ENCODE data around the gene DOCK9. TPM values are rescaled to one million over a fixed set of nuclear protein-coding genes. Genes with fewer than 3 reads are reported as not detected.

Gene DOCK9
- total and polyA plus RNA-seq, 2 experiments from 2014 or later, result 32.8 to 39.1 TPM

DNA sequence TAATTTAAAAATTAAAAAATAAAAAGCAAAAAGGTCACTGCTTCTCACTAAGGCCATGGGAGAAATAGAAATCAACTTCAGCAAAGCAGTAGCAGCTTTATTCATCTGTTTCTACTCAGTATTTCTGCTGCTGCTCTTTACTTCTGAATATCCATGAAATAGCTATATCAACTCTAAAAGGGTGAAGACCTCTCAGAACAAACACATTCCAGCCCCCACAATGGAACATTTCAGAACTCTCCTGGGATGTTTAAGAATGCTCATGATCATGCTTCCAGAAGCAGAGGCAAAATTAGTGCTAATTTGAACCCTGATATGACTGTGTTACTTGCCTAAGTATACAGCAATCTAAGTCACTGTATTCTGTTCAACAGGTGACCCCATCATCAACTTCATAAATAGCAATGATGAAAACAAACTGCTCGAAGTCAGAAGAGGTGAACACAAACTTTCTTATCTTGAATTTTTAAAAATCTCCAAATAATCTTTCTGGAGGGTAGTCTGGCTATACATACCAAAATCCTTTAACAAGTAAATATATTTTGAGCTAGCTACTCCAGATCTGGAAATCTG lies 29.6 kb upstream of the DOCK9 start:
- TF ChIP-seq, protein P1, sequence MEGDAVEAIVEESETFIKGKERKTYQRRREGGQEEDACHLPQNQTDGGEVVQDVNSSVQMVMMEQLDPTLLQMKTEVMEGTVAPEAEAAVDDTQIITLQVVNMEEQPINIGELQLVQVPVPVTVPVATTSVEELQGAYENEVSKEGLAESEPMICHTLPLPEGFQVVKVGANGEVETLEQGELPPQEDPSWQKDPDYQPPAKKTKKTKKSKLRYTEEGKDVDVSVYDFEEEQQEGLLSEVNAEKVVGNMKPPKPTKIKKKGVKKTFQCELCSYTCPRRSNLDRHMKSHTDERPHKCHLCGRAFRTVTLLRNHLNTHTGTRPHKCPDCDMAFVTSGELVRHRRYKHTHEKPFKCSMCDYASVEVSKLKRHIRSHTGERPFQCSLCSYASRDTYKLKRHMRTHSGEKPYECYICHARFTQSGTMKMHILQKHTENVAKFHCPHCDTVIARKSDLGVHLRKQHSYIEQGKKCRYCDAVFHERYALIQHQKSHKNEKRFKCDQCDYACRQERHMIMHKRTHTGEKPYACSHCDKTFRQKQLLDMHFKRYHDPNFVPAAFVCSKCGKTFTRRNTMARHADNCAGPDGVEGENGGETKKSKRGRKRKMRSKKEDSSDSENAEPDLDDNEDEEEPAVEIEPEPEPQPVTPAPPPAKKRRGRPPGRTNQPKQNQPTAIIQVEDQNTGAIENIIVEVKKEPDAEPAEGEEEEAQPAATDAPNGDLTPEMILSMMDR (IDR thresholded peaks at IDR 0.05; ENCODE audit: low read depth, low read length), result no peak

DNA sequence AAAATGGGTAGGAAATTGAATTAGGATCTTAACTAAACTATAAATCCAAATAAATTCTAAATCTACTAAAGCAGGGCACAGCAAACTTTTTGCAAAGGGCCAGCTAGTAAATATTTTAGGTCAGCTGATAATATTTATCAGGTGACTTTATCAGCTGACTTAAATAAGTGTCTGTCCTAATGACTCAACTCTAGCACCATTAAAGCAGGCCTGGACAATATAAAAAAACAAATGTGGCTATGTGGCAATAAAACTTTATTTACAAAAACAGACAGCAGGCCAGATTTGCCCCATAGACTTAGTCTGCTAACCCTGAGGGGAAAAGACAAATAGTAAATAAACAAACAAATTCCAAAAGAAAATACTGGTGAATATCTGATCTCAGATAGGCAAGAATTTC lies 27.7 kb upstream of the DOCK9 start:
- Histone ChIP-seq H3K4me3 (no peak overlapping the region), H3K36me3 (no peaks in the 10 kb centered on the region), H3K4me1 (ENCODE audit: low read depth) (peaks cover 10% of the 10 kb centered on the region), H3K27ac (no peak overlapping the region), H3K27me3 (no peaks in the 10 kb centered on the region), H3K9me3 (ENCODE audit: low read depth) (no peaks in the 10 kb centered on the region)
- DNase-seq (ENCODE audit: low read depth in 1 of 2, low spot score in 1 of 2), result no peak
- TF ChIP-seq, protein P1 (IDR thresholded peaks at IDR 0.05; ENCODE audit: low read depth, low read length), result no peak

More for the DNA sequence above, 29.6 kb upstream of the DOCK9 start:
- no peak overlapping the region for H3K27ac ChIP-seq
- H3K27me3 ChIP-seq, result no peaks in the 10 kb centered on the region
- peaks cover 4% of the 10 kb centered on the region for H3K4me1 ChIP-seq (ENCODE audit: low read depth)
- H3K4me3 ChIP-seq, result no peak overlapping the region
- DNase-seq (ENCODE audit: low read depth in 1 of 2, low spot score in 1 of 2), result peak in 1 of 2 donors; percentile 38
- H3K36me3 ChIP-seq, result no peaks in the 10 kb centered on the region
- H3K9me3 ChIP-seq (ENCODE audit: low read depth), result no peaks in the 10 kb centered on the region

DNA sequence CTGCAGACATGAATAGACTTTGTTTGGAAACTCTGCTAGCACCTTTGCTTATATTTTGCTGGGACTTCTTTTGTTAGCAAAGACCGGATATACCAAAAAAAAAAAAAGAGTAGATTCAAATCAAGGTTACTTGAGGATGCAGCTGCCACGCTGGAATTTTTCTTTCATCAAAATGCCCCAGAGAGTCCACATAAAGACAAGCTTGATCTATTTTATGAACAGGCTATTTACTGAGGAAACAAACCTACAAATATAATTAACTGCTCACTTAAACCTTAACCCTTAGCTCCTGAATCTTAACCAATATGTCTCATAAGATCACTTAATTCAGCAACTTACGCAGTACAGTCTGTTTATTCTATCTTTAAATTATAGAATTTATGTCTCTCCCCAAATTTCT lies 27.1 kb upstream of the DOCK9 start:
- TF ChIP-seq, protein P1 (IDR thresholded peaks at IDR 0.05; ENCODE audit: low read depth, low read length), result no peak
- H3K36me3 ChIP-seq, result no peaks in the 10 kb centered on the region

DNA sequence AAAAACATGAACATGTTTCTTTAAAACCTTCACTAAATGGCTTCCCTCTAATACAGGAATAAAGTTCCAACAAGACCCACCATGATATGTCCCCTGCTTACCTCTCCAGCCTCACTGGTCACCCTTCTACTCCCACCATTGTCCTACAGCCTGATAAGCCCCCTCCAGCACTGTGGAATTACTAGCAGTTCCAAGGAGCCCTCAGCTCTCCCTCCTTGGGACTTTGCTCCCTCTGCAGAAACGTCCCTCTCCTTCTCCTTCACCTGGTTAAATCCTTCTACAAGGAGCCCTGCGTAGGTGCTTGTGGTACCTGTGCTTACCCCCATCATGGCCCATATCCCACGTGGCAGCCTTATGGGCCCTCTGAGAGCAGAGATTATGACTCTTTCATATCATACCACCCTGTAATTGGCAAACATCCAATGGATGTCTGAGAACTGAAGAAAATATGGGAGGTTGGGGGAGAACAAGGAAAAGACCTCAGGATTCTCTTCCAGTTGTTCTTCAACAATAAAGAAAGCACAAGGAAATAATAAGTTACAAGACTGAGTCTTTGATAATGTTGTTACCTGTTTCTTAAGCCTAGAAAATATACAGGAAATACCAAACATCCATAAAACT lies 26.1 kb upstream of the DOCK9 start:
- H3K27ac ChIP-seq, result no peak overlapping the region
- TF ChIP-seq, protein P1 (IDR thresholded peaks at IDR 0.05; ENCODE audit: low read depth, low read length), result no peak

More for the DNA sequence above, 27.1 kb upstream of the DOCK9 start:
- H3K9me3 ChIP-seq (ENCODE audit: low read depth), result no peaks in the 10 kb centered on the region
- no peaks in the 10 kb centered on the region for H3K27me3 ChIP-seq
- H3K4me3 ChIP-seq, result no peak overlapping the region
- DNase-seq (ENCODE audit: low read depth in 1 of 2, low spot score in 1 of 2), result no peak
- H3K27ac ChIP-seq, result no peak overlapping the region
- peaks cover 11% of the 10 kb centered on the region for H3K4me1 ChIP-seq (ENCODE audit: low read depth)

DNA sequence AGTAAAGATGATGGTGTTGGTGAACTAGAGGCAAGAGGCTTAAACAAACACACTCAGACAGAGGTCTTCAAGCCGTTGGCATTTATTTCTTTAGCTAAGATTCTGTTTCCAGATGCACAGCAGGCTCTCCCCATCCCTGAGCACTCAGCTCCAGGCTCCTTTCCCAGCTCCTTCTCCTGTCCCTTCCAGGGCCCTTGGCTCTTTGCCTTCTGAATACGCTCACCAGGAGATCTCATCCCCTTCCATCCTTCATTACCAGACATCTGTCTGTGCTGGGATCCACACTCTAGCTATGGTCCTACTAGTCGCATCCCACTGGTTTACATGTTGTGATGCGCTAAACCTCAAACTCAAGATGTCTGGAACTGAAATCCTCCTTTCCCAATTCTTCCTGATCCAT lies 25.3 kb upstream of the DOCK9 start:
- TF ChIP-seq, protein P1 (IDR thresholded peaks at IDR 0.05; ENCODE audit: low read depth, low read length), result no peak

More for the DNA sequence above, 26.1 kb upstream of the DOCK9 start:
- Histone ChIP-seq H3K4me3 (no peak overlapping the region), H3K36me3 (no peaks in the 10 kb centered on the region), H3K27me3 (no peaks in the 10 kb centered on the region), H3K9me3 (ENCODE audit: low read depth) (no peaks in the 10 kb centered on the region), H3K4me1 (ENCODE audit: low read depth) (peaks cover 9% of the 10 kb centered on the region)
- peak in 1 of 2 donors; percentile 17 for DNase-seq (ENCODE audit: low read depth in 1 of 2, low spot score in 1 of 2)

More for the DNA sequence above, 25.3 kb upstream of the DOCK9 start:
- no peak overlapping the region for H3K4me3 ChIP-seq
- H3K9me3 ChIP-seq (ENCODE audit: low read depth), result no peaks in the 10 kb centered on the region
- no peaks in the 10 kb centered on the region for H3K27me3 ChIP-seq
- no peaks in the 10 kb centered on the region for H3K36me3 ChIP-seq
- H3K27ac ChIP-seq, result no peak overlapping the region
- DNase-seq (ENCODE audit: low read depth in 1 of 2, low spot score in 1 of 2), result no peak
- H3K4me1 ChIP-seq (ENCODE audit: low read depth), result peaks cover 9% of the 10 kb centered on the region
